Adrenal gland (tissue), 5 donors: ENCODE results near the gene NYAP2.

Experiments used
- POLR2A ChIP-seq, 2 donors: fragments of 450-650 bp; IDR thresholded peaks; one replicate each; pipeline ENCODE4 v1.6.1; 2017; ENCODE audit warnings: antibody characterized with exemption in 2 of 2, mild to moderate bottlenecking in 2 of 2, moderate library complexity in 1 of 2
- TF ChIP-seq, protein P1 (sequence below), 6 experiments: fragments of 450-650 bp in 4 of 6; fragments of 200-600 bp in 2 of 6; sonication (generic) in 1 of 6; IDR thresholded peaks; 1 replicate in 5 of 6; 2 replicates in 1 of 6; pipeline versions ENCODE4 v1.5.1 to v1.8.0; 2016 to 2021; ENCODE audit warnings: antibody characterized with exemption in 6 of 6, mild to moderate bottlenecking in 2 of 6, moderate library complexity in 1 of 6
- donor health status: DM: no; HTN: no; CAD: no.

DNA sequence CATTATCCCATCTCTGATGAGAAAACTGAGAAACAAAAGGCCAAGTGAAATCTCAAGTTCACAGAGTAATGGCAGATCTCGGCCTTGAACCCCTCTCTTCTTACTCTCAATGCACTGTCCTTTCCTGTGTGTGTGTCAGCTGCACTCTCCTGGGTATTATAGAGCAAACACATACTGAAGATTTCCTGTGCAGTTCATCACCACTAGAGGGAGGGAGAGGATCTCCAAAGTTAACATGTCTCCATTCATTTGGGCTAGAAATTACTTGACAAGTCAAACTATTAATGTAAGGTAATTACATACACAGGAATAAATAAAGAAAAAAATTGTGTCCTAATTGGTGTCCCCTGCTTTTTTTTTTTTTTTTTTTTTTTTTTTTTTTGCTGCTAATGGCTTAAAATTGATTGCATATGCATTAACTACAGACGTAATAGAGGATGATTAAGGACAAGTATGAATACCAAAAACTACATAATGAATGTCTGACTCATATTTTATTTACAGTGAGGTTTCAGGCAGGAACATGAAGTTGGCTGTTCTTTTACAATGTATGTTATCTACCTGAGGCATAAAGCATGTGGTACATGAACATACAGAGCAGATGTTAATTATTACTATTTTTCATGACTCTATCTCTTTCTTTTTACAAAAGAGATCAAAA, 269.2 kb downstream of the NYAP2 start:
- TF ChIP-seq, protein P1, sequence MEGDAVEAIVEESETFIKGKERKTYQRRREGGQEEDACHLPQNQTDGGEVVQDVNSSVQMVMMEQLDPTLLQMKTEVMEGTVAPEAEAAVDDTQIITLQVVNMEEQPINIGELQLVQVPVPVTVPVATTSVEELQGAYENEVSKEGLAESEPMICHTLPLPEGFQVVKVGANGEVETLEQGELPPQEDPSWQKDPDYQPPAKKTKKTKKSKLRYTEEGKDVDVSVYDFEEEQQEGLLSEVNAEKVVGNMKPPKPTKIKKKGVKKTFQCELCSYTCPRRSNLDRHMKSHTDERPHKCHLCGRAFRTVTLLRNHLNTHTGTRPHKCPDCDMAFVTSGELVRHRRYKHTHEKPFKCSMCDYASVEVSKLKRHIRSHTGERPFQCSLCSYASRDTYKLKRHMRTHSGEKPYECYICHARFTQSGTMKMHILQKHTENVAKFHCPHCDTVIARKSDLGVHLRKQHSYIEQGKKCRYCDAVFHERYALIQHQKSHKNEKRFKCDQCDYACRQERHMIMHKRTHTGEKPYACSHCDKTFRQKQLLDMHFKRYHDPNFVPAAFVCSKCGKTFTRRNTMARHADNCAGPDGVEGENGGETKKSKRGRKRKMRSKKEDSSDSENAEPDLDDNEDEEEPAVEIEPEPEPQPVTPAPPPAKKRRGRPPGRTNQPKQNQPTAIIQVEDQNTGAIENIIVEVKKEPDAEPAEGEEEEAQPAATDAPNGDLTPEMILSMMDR (IDR thresholded peaks at IDR 0.05): peak; percentile 59 to 75 (median 66)
- no peak for TF ChIP-seq POLR2A (IDR thresholded peaks at IDR 0.05)
